Kidney epithelial cell (primary cell): ENCODE data around the gene NFIA. TPM values are rescaled to one million over a fixed set of nuclear protein-coding genes. Genes with fewer than 3 reads are reported as not detected.
"Not testable (repeated sequence)": the region's sequence is repeated elsewhere in the genome, so short reads cannot be mapped to it uniquely, and the experiment has no call there.

Experiments used
- DNase-seq: peaks from one replicate; pipeline ENCODE4 v3.0.0-alpha.2; 2010; ENCODE audit warnings: low read depth
- H3K27me3 ChIP-seq: 2 replicates; pipeline ENCODE4 v1.6.0; 2011; ENCODE audit warnings: low read length; ENCODE audit not compliant: control insufficient read depth, insufficient read depth
- H3K36me3 ChIP-seq: 2 replicates; pipeline ENCODE4 v1.5.1; 2011; ENCODE audit warnings: low read length; ENCODE audit not compliant: control insufficient read depth, insufficient read depth
- H3K4me3 ChIP-seq: 2 replicates; pipeline ENCODE4 v1.5.1; 2011; ENCODE audit warnings: low read depth, mild to moderate bottlenecking, control low read depth, low read length
- CTCF ChIP-seq: IDR thresholded peaks from 2 replicates; pipeline ENCODE4 v1.5.1; 2011; ENCODE audit warnings: mild to moderate bottlenecking, moderate library complexity, low read length, control low read depth, inconsistent platforms; ENCODE audit not compliant: insufficient read depth, poor library complexity, severe bottlenecking
- total RNA-seq: library from RNA; depleted of rRNA; stranded (reverse); fragments of >200 nt; gene quantifications from 2 replicates; pipeline ENCODE4 v1.2.3, GENCODE V29; 2015

The NFIA gene
- total RNA-seq, 1 donor from 2014 or later = 3.5 TPM

GRCh38 chr1:61271412-61271789 is 189.0 kb downstream of the NFIA start:
- Histone ChIP-seq H3K4me3 (no peak overlapping the region), H3K27me3 (no peaks in the 10 kb centered on the region), H3K36me3 (no peaks in the 10 kb centered on the region)
- DNase-seq = no peak
- no peak for TF ChIP-seq CTCF

- no peaks in the 10 kb centered on the region for H3K27me3 ChIP-seq
- TF ChIP-seq CTCF = no peak
- no peak overlapping the region for H3K4me3 ChIP-seq
- no peaks in the 10 kb centered on the region for H3K36me3 ChIP-seq
- no peak for DNase-seq
These were observed 190.9 kb downstream of the NFIA start for GRCh38 chr1:61273167-61273705.

GRCh38 chr1:61273861-61274260 is 191.5 kb downstream of the NFIA start:
- Histone ChIP-seq H3K36me3 (no peaks in the 10 kb centered on the region), H3K27me3 (no peaks in the 10 kb centered on the region), H3K4me3 (no peak overlapping the region)
- DNase-seq = no peak
- no peak for TF ChIP-seq CTCF

- no peak for TF ChIP-seq CTCF
- no peak for DNase-seq
- no peaks in the 10 kb centered on the region for H3K27me3 ChIP-seq
- H3K4me3 ChIP-seq = no peak overlapping the region
- H3K36me3 ChIP-seq = no peaks in the 10 kb centered on the region
These were observed 192.6 kb downstream of the NFIA start for GRCh38 chr1:61274939-61275338.

GRCh38 chr1:61276246-61276645 is 193.9 kb downstream of the NFIA start:
- no peak for DNase-seq
- no peak for TF ChIP-seq CTCF
- no peaks in the 10 kb centered on the region for H3K27me3 ChIP-seq
- H3K4me3 ChIP-seq = no peak overlapping the region
- H3K36me3 ChIP-seq = no peaks in the 10 kb centered on the region

- H3K4me3 ChIP-seq = no peak overlapping the region
- no peaks in the 10 kb centered on the region for H3K27me3 ChIP-seq
- TF ChIP-seq CTCF = no peak
- DNase-seq = no peak
- no peaks in the 10 kb centered on the region for H3K36me3 ChIP-seq
These were observed 194.8 kb downstream of the NFIA start for GRCh38 chr1:61277121-61277690.

- not testable (repeated sequence) for DNase-seq, H3K27me3 ChIP-seq, H3K4me3 ChIP-seq, H3K36me3 ChIP-seq
These were observed 196.1 kb downstream of the NFIA start for GRCh38 chr1:61278503-61278902.
